ENCODE results near the gene FTL. TPM values are rescaled to one million over a fixed set of nuclear protein-coding genes. Genes with fewer than 3 reads are reported as not detected.

The FTL gene
- 2,285 and 3,939 TPM in 2 replicates for total RNA-seq

GRCh38 chr19:48965040-48965805, at the start of gene FTL:
Gene FTL, plus strand, starts transcription at chr19:48965309. Its CDS starts 199 bp downstream, at chr19:48965508.

GRCh38 chr19:48933382-48933932, 31.7 kb upstream of the FTL start, which contains the start of gene DHDH:
Gene DHDH, plus strand, starts transcription at chr19:48933699. Its CDS starts 23 bp downstream, at chr19:48933722.

GRCh38 chr19:48954595-48955307, 10.4 kb upstream of the FTL start, which contains the start of gene BAX:
Gene BAX, plus strand, starts transcription at chr19:48954875. Its CDS starts 54 bp downstream, at chr19:48954929.

DNA sequence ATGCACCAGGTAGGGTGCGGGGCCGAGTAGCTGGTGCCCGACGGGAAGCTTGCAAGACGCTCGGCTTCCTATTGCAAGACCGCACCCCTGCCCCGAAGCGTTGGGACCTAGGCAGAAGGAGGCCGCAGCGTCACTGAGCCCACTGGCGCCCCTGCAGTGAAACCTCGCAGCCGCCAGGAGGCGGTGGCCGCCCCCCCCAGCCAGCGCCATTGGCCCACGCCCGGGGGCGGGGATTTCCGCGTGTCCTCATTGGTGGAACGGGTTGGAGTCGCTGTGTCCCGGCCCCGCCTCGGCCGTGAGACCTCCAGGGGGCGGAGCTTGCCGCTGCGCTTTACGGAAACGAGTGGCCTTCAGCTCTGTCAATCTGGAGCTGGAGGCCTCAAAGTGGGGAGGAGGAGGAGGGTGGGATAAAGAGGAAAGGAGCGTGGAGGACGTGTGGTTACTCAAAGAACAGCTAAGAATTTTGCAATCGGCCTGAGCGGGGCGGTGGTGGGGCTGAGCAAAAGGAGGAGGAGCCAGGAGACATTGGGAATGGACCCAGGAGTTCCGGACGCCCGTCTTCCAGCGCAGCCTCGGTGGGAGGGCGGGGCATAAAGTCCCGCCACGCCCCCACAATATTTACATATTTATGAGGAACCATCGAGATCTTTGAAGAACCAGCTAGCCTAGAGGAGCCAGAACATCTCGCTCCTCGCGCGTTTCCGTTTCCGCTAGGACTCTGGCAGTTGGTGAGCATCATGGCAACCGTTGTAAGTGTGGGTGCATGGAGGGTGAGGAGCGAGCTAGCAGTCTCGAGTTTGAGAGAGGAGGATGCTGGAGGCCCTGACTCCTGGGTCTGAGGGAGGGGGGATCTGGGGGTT, 28.3 kb downstream of the FTL start, which contains the start of the genes GYS1 and RUVBL2:
TSS of gene GYS1 (minus strand) at position 135 of the 860 bp plus-strand sequence. CDS start 197 bp downstream, outside the sequence.
TSS of gene RUVBL2 (plus strand) at position 713 of the 860 bp plus-strand sequence. CDS start at position 738, 25 bp downstream.

Other genes with a start within 250 kb of the FTL start
- gene MAMSTR, start 245.6 kb upstream of the FTL start, total RNA-seq = 0.55 and 0.59 TPM in 2 replicates
- 0.74 and 0.89 TPM in 2 replicates for gene RASIP1, start 224.7 kb upstream of the FTL start, total RNA-seq
- gene IZUMO1, start 218.4 kb upstream of the FTL start, total RNA-seq = under 0.01 TPM in 1 of 2 replicates, not detected in the other
- gene FUT1, start 212.7 kb upstream of the FTL start, total RNA-seq = 0.28 and 0.30 TPM in 2 replicates
- not detected in 2 replicates for gene FGF21, start 209.8 kb upstream of the FTL start, total RNA-seq
- 17.8 and 34.5 TPM in 2 replicates for gene BCAT2, start 154.3 kb upstream of the FTL start, total RNA-seq
- gene HSD17B14, start 128.8 kb upstream of the FTL start, total RNA-seq = 5.5 and 19.0 TPM in 2 replicates
- gene PLEKHA4, start 96.7 kb upstream of the FTL start, total RNA-seq = 4.2 and 6.6 TPM in 2 replicates
- gene PPP1R15A, start 92.9 kb upstream of the FTL start, total RNA-seq = 47.0 and 52.0 TPM in 2 replicates
- gene TULP2, start 66.6 kb upstream of the FTL start, total RNA-seq = 0.09 and 0.30 TPM in 2 replicates
- 319 and 392 TPM in 2 replicates for gene NUCB1, start 65.0 kb upstream of the FTL start, total RNA-seq
- gene DHDH, start 31.6 kb upstream of the FTL start, total RNA-seq = not detected in 2 replicates
- 116 and 123 TPM in 2 replicates for gene BAX, start 10.4 kb upstream of the FTL start, total RNA-seq
- gene GYS1, start 28.0 kb downstream of the FTL start, total RNA-seq = 47.5 and 55.9 TPM in 2 replicates
- 176 and 217 TPM in 2 replicates for gene RUVBL2, start 28.6 kb downstream of the FTL start, total RNA-seq
- gene LHB, start 51.8 kb downstream of the FTL start, total RNA-seq = not detected in 2 replicates
- not detected in 2 replicates for gene CGB3, start 59.0 kb downstream of the FTL start, total RNA-seq
- gene CGB2, start 66.6 kb downstream of the FTL start, total RNA-seq = not detected in 2 replicates
- gene CGB1, start 71.6 kb downstream of the FTL start, total RNA-seq = not detected in 2 replicates
- not detected in 2 replicates for gene CGB5, start 78.5 kb downstream of the FTL start, total RNA-seq
- not detected in 2 replicates for gene CGB8, start 83.8 kb downstream of the FTL start, total RNA-seq
- 0.23 and 0.30 TPM in 2 replicates for gene CGB7, start 92.4 kb downstream of the FTL start, total RNA-seq
- 0.30 TPM in 1 of 2 replicates, not detected in the other for gene NTF4, start 99.5 kb downstream of the FTL start, total RNA-seq
- gene KCNA7, start 107.4 kb downstream of the FTL start, total RNA-seq = not detected in 2 replicates
- gene SNRNP70, start 120.1 kb downstream of the FTL start, total RNA-seq = 86.7 and 121 TPM in 2 replicates
- 6.3 and 13.7 TPM in 2 replicates for gene LIN7B, start 149.1 kb downstream of the FTL start, total RNA-seq
- 0.89 and 0.97 TPM in 2 replicates for gene C19orf73, start 153.8 kb downstream of the FTL start, total RNA-seq
- 3.3 and 8.0 TPM in 2 replicates for gene PPFIA3, start 154.2 kb downstream of the FTL start, total RNA-seq
- 0.14 TPM in 1 of 2 replicates, not detected in the other for gene HRC, start 190.1 kb downstream of the FTL start, total RNA-seq
- gene TRPM4, start 192.5 kb downstream of the FTL start, total RNA-seq = 13.4 and 23.1 TPM in 2 replicates

Measured in smooth muscle cell of the umbilical artery (primary cell).